Measurements from ENCODE around the gene LANCL1.
"Not testable (repeated sequence)": the region's sequence is repeated elsewhere in the genome, so short reads cannot be mapped to it uniquely, and the experiment has no call there.

LANCL1 gene

GRCh38 chr2:210458395-210458794 is 18.2 kb downstream of the LANCL1 start:
- DNase-seq = no peak

GRCh38 chr2:210456571-210456970 is 20.0 kb downstream of the LANCL1 start:
- no peak for DNase-seq

GRCh38 chr2:210454336-210454735 is 22.2 kb downstream of the LANCL1 start:
- DNase-seq = no peak

- DNase-seq = no peak
Measured at GRCh38 chr2:210452194-210452593, 24.4 kb downstream of the LANCL1 start.

- not testable (repeated sequence) for DNase-seq
Measured at GRCh38 chr2:210450942-210451341, 25.6 kb downstream of the LANCL1 start.

GRCh38 chr2:210445732-210446131 is 30.8 kb downstream of the LANCL1 start:
- DNase-seq = no peak

GRCh38 chr2:210445116-210445707 is 31.3 kb downstream of the LANCL1 start:
- DNase-seq = peak; percentile 24

GRCh38 chr2:210443527-210443926 is 33.0 kb downstream of the LANCL1 start:
- DNase-seq = no peak

- no peak for DNase-seq
Measured at GRCh38 chr2:210442878-210443277, 33.7 kb downstream of the LANCL1 start.

- no peak for DNase-seq
Measured at GRCh38 chr2:210442457-210442856, 34.1 kb downstream of the LANCL1 start.

- peak; percentile 69 for DNase-seq
Measured at GRCh38 chr2:210440206-210440605, 36.4 kb downstream of the LANCL1 start.

- no peak for DNase-seq
Measured at GRCh38 chr2:210435439-210435838, 41.1 kb downstream of the LANCL1 start.

GRCh38 chr2:210432633-210433032 is 43.9 kb downstream of the LANCL1 start:
- DNase-seq = no peak

- DNase-seq = no peak
Measured at GRCh38 chr2:210429403-210430137, 47.0 kb downstream of the LANCL1 start.

GRCh38 chr2:210428393-210429179 is 48.0 kb downstream of the LANCL1 start:
- no peak for DNase-seq

- not testable (repeated sequence) for DNase-seq
Measured at GRCh38 chr2:210427309-210427708, 49.2 kb downstream of the LANCL1 start.

- no peak for DNase-seq
Measured at GRCh38 chr2:210422366-210422765, 54.2 kb downstream of the LANCL1 start.

GRCh38 chr2:210421916-210422315 is 54.6 kb downstream of the LANCL1 start:
- no peak for DNase-seq

- DNase-seq = no peak
Measured at GRCh38 chr2:210412660-210413059, 63.9 kb downstream of the LANCL1 start.

GRCh38 chr2:210410542-210410941 is 66.0 kb downstream of the LANCL1 start:
- DNase-seq = no peak

GRCh38 chr2:210399440-210400041 is 77.0 kb downstream of the LANCL1 start:
- no peak for DNase-seq

GRCh38 chr2:210392469-210392881 is 84.1 kb downstream of the LANCL1 start:
- DNase-seq = no peak

- no peak for DNase-seq
Measured at GRCh38 chr2:210389856-210390255, 86.7 kb downstream of the LANCL1 start.
